HEK293 (cell line): Measurements from ENCODE around the gene RTL5.
A peak's percentile ranks its signal among the peaks of the same experiment; 100 is the strongest.

Source experiments
- CTCF ChIA-PET: fragments of 350-600 bp; formaldehyde crosslinking; extraction: SDS; loops from one replicate; lab custom pipeline; 2021; ENCODE audit warnings: antibody characterized with exemption; lab: Yijun Ruan, JAX
- POLR2A ChIA-PET: fragments of 300-600 bp; formaldehyde crosslinking; extraction: SDS; loops from one replicate; lab custom pipeline; 2020; ENCODE audit warnings: antibody characterized with exemption, inconsistent platforms; lab: Yijun Ruan, JAX
- H3K27ac ChIP-seq: fragments of 200-500 bp; sonication (Bioruptor generic); 2 replicates; pipeline ENCODE4 v1.5.1; 2014; ENCODE audit warnings: low read depth, low read length, control low read depth, inconsistent platforms; ENCODE audit errors: extremely low read depth
- H3K36me3 ChIP-seq, 2 experiments: fragments of 200-500 bp in 1 of 2; sonication (Bioruptor generic) in 1 of 2; 1 replicate in 1 of 2; 2 replicates in 1 of 2; pipeline ENCODE4 v1.5.1; 2014 to 2017; ENCODE audit warnings: inconsistent platforms in 2 of 2, low read length in 2 of 2; ENCODE audit not compliant: control insufficient read depth in 2 of 2, insufficient read depth in 1 of 2
- H3K4me1 ChIP-seq: fragments of 200-500 bp; sonication (Bioruptor generic); 2 replicates; pipeline ENCODE4 v1.5.1; 2014; ENCODE audit warnings: mild to moderate bottlenecking, low read length, inconsistent platforms; ENCODE audit not compliant: control insufficient read depth, insufficient read depth
- H3K4me3 ChIP-seq: 2 replicates; pipeline ENCODE4 v1.5.1; 2011; ENCODE audit warnings: low read depth, mild to moderate bottlenecking, control low read depth, low read length, moderate library complexity
- H3K9me3 ChIP-seq: fragments of 200-500 bp; sonication (Bioruptor generic); 2 replicates; pipeline ENCODE4 v1.5.1; 2014; ENCODE audit warnings: low read depth, low read length, inconsistent platforms; ENCODE audit not compliant: control insufficient read depth, insufficient read depth
- ZNF19 ChIP-seq: fragments of 450-650 bp; formaldehyde crosslinking; IDR thresholded peaks from 2 replicates; pipeline ENCODE4; 2016; ENCODE audit warnings: missing biosample characterization, missing genetic modification characterization, low read depth
- ZNF202 ChIP-seq: fragments of 450-650 bp; formaldehyde crosslinking; IDR thresholded peaks from 2 replicates; pipeline ENCODE4 v1.5.1; 2016; ENCODE audit warnings: missing biosample characterization, missing genetic modification characterization, borderline replicate concordance
- ZNF211 ChIP-seq: fragments of 450-650 bp; formaldehyde crosslinking; IDR thresholded peaks from 2 replicates; pipeline ENCODE4 v1.5.1; 2016; ENCODE audit warnings: low read depth, missing biosample characterization, missing genetic modification characterization
- ZNF629 ChIP-seq: fragments of 450-650 bp; formaldehyde crosslinking; IDR thresholded peaks from 2 replicates; pipeline ENCODE4 v1.5.1; 2017; ENCODE audit warnings: missing biosample characterization, missing genetic modification characterization
- ZNF747 ChIP-seq: fragments of 450-650 bp; formaldehyde crosslinking; IDR thresholded peaks from 2 replicates; pipeline ENCODE4 v1.5.1; 2016; ENCODE audit warnings: missing biosample characterization, missing genetic modification characterization
- TF ChIP-seq, protein P1 (sequence below): fragments of 450-650 bp; formaldehyde crosslinking; IDR thresholded peaks from 2 replicates; pipeline ENCODE4 v1.5.1; 2016; ENCODE audit warnings: missing biosample characterization, missing genetic modification characterization
- TF ChIP-seq, protein P2 (sequence below): fragments of 450-650 bp; formaldehyde crosslinking; optimal IDR thresholded peaks from 2 replicates; pipeline ENCODE3; 2016; ENCODE audit warnings: missing biosample characterization, mild to moderate bottlenecking, missing genetic modification characterization
- TF ChIP-seq, protein P3 (sequence below): fragments of 450-650 bp; formaldehyde crosslinking; IDR thresholded peaks from 2 replicates; pipeline ENCODE4 v1.5.1; 2016; ENCODE audit warnings: missing biosample characterization, missing genetic modification characterization
- TF ChIP-seq, protein P4 (sequence below): fragments of 450-650 bp; formaldehyde crosslinking; IDR thresholded peaks from 2 replicates; pipeline ENCODE4 v1.5.1; 2016; ENCODE audit warnings: missing biosample characterization, missing genetic modification characterization
- TF ChIP-seq, protein P5 (sequence below): fragments of 450-650 bp; formaldehyde crosslinking; IDR thresholded peaks from 2 replicates; pipeline ENCODE4 v1.5.1; 2016; ENCODE audit warnings: missing biosample characterization, missing genetic modification characterization
- TF ChIP-seq, protein P6 (sequence below): fragments of 450-650 bp; formaldehyde crosslinking; IDR thresholded peaks from 2 replicates; pipeline ENCODE4 v1.5.1; 2017; ENCODE audit warnings: missing biosample characterization, missing genetic modification characterization

Gene RTL5

DNA sequence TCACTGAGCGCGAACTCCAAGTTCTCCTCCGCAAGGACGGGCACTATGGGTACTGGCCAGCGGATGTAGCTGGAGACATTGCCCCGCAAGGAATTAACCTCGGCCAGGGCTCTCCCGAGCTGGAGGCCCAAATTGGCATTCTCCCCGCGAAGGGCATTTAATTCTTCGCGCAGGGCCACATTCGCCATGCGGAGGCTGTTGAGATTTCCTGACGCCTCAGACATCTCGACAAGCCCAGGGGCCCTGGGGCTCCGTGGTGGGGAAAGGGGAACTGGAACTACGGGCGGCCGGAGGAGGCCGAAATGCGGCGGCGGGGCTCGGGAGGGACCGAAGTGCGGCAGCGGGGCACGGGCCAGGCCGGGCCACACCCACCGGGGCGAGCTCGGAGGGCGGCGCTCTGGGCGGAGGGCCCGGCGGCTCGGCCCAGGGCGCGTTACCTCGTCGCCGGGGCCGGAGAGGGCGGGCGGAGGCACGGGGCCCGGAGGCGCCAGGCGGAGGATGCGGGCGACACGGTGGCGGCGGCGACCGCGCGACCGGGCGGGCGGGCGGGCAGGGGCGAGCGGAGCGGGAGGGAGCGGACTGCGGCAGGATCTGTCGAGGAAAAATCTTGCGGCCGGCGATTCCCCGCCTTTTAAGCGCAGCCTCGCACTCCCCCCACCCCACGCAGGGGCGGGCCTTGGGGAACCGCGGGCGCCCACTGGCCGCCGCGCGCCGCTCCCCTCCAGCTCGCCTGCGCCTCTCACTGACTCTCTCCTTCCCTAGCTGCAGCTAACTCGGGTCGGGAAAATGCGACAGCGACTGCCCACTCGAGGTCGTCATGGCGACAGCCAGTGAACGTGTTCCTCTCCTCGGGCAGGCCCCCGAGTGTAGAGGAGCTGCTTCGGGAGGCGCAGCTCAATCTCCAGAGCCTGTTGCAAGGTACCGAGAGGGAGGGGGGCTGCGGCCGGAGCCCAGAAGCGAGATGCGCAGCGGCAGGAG is at the start of gene RTL5 (continued):
- TF ChIP-seq, protein P1, sequence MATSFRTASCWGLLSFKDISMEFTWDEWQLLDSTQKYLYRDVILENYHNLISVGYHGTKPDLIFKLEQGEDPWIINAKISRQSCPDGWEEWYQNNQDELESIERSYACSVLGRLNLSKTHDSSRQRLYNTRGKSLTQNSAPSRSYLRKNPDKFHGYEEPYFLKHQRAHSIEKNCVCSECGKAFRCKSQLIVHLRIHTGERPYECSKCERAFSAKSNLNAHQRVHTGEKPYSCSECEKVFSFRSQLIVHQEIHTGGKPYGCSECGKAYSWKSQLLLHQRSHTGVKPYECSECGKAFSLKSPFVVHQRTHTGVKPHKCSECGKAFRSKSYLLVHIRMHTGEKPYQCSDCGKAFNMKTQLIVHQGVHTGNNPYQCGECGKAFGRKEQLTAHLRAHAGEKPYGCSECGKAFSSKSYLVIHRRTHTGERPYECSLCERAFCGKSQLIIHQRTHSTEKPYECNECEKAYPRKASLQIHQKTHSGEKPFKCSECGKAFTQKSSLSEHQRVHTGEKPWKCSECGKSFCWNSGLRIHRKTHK (tag by site-specific recombination) = no peak
- TF ChIP-seq, protein P2, sequence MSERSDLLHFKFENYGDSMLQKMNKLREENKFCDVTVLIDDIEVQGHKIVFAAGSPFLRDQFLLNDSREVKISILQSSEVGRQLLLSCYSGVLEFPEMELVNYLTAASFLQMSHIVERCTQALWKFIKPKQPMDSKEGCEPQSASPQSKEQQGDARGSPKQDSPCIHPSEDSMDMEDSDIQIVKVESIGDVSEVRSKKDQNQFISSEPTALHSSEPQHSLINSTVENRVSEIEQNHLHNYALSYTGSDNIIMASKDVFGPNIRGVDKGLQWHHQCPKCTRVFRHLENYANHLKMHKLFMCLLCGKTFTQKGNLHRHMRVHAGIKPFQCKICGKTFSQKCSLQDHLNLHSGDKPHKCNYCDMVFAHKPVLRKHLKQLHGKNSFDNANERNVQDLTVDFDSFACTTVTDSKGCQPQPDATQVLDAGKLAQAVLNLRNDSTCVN (tag by site-specific recombination) = peak; percentile 72
- no peak for TF ChIP-seq ZNF629
- no peak for TF ChIP-seq ZNF202 (tag by site-specific recombination)
- TF ChIP-seq ZNF747 (tag by site-specific recombination) = no peak
- TF ChIP-seq, protein P3, sequence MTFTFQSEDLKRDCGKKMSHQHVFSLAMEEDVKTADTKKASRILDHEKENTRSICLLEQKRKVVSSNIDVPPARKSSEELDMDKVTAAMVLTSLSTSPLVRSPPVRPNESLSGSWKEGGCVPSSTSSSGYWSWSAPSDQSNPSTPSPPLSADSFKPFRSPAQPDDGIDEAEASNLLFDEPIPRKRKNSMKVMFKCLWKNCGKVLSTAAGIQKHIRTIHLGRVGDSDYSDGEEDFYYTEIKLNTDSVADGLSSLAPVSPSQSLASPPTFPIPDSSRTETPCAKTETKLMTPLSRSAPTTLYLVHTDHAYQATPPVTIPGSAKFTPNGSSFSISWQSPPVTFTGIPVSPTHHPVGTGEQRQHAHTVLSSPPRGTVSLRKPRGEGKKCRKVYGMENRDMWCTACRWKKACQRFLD (tag by site-specific recombination) = no peak
- TF ChIP-seq, protein P4, sequence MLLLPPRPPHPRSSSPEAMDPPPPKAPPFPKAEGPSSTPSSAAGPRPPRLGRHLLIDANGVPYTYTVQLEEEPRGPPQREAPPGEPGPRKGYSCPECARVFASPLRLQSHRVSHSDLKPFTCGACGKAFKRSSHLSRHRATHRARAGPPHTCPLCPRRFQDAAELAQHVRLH (tag by site-specific recombination) = no peak
- TF ChIP-seq, protein P5, sequence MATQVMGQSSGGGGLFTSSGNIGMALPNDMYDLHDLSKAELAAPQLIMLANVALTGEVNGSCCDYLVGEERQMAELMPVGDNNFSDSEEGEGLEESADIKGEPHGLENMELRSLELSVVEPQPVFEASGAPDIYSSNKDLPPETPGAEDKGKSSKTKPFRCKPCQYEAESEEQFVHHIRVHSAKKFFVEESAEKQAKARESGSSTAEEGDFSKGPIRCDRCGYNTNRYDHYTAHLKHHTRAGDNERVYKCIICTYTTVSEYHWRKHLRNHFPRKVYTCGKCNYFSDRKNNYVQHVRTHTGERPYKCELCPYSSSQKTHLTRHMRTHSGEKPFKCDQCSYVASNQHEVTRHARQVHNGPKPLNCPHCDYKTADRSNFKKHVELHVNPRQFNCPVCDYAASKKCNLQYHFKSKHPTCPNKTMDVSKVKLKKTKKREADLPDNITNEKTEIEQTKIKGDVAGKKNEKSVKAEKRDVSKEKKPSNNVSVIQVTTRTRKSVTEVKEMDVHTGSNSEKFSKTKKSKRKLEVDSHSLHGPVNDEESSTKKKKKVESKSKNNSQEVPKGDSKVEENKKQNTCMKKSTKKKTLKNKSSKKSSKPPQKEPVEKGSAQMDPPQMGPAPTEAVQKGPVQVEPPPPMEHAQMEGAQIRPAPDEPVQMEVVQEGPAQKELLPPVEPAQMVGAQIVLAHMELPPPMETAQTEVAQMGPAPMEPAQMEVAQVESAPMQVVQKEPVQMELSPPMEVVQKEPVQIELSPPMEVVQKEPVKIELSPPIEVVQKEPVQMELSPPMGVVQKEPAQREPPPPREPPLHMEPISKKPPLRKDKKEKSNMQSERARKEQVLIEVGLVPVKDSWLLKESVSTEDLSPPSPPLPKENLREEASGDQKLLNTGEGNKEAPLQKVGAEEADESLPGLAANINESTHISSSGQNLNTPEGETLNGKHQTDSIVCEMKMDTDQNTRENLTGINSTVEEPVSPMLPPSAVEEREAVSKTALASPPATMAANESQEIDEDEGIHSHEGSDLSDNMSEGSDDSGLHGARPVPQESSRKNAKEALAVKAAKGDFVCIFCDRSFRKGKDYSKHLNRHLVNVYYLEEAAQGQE (tag by site-specific recombination) = no peak
- TF ChIP-seq, all 188 proteins: peak for 21

DNA sequence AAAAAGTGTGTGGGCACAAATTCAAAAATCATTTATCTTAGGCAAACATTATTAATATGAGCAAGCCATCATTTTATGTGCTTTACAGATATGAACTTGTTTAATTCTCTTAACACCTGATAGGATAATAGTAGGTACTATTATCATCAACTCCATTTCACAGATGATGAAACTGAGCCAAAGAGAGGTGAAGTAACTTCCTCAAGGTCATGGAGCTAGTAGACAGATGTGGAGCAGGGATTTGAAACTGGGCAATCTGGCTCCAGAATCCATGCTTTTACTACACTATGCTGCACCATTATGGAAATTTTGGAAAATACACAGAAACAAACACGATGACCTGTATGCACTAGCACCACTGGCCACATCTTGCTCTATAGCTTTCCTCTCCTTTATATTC is 48.8 kb upstream of the RTL5 start:
- TF ChIP-seq, protein P6, sequence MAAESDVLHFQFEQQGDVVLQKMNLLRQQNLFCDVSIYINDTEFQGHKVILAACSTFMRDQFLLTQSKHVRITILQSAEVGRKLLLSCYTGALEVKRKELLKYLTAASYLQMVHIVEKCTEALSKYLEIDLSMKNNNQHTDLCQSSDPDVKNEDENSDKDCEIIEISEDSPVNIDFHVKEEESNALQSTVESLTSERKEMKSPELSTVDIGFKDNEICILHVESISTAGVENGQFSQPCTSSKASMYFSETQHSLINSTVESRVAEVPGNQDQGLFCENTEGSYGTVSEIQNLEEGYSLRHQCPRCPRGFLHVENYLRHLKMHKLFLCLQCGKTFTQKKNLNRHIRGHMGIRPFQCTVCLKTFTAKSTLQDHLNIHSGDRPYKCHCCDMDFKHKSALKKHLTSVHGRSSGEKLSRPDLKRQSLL (tag by site-specific recombination) = peak; percentile 54
- TF ChIP-seq ZNF211 (tag by site-specific recombination) = no peak
- TF ChIP-seq ZNF19 (tag by site-specific recombination) = 0 out of 2 replicates have a peak, but pooled peaks have one; percentile 8
- H3K36me3 ChIP-seq = peaks cover 5 to 14% of the 10 kb centered on the region in 2 experiments
- CTCF ChIA-PET = interaction anchor here (1.2 to 1.7 kb wide), 5 partner anchors 48 to 97 kb away, joined by 3 to 14 read pairs (median 3); partner anchors contain the start of gene RPS4X
- POLR2A ChIA-PET = interaction anchor here (0.5 to 2.5 kb wide), 21 partner anchors 10 to 1021 kb away, joined by 3 to 40 read pairs (median 4); partner anchors contain the start of genes ERCC6L, RPS4X, RTL5 and TAF1
- peaks cover 5% of the 10 kb centered on the region; the same call in 1 of the 2 replicates for H3K4me1 ChIP-seq
- peak overlapping the region; percentile 68 for H3K4me3 ChIP-seq
- peak overlapping the region; percentile 85 for H3K27ac ChIP-seq
- no peaks in the 10 kb centered on the region for H3K9me3 ChIP-seq
